NCI-H1694 treated with DMSO at 0.1 percent for 48 hours (cell line): ENCODE results near the gene RBPJL.

ENCODE experiments used
- DNase-seq: peaks from one replicate; lab custom pipeline; 2025; lab: John Stamatoyannopoulos, UW

RBPJL gene

GRCh38 chr20:45306431-45306982, at the start of gene RBPJL:
RBPJL (plus strand) TSS chr20:45306840; CDS start chr20:45306923, 83 bp downstream.
- DNase-seq: no peak

- no peak for DNase-seq
Measured at GRCh38 chr20:45257161-45257560, 49.5 kb upstream of the RBPJL start.

GRCh38 chr20:45257711-45258110, 48.9 kb upstream of the RBPJL start:
- no peak for DNase-seq

- DNase-seq: no peak
Measured at GRCh38 chr20:45258259-45258658, 48.4 kb upstream of the RBPJL start.

GRCh38 chr20:45258664-45259063, 48.0 kb upstream of the RBPJL start:
- DNase-seq: no peak

- DNase-seq: no peak
Measured at GRCh38 chr20:45263556-45264266, 42.9 kb upstream of the RBPJL start.

GRCh38 chr20:45266977-45267376, 39.7 kb upstream of the RBPJL start:
- DNase-seq: no peak

- no peak for DNase-seq
Measured at GRCh38 chr20:45268531-45268930, 38.1 kb upstream of the RBPJL start.

GRCh38 chr20:45269056-45269455, 37.6 kb upstream of the RBPJL start:
- DNase-seq: no peak

GRCh38 chr20:45269754-45270270, 36.8 kb upstream of the RBPJL start:
- no peak for DNase-seq

- DNase-seq: no peak
Measured at GRCh38 chr20:45275338-45275737, 31.3 kb upstream of the RBPJL start.

GRCh38 chr20:45279992-45280391, 26.6 kb upstream of the RBPJL start:
- no peak for DNase-seq

- no peak for DNase-seq
Measured at GRCh38 chr20:45282700-45283550, 23.7 kb upstream of the RBPJL start.

- DNase-seq: no peak
Measured at GRCh38 chr20:45283551-45284057, 23.0 kb upstream of the RBPJL start.

GRCh38 chr20:45288376-45288775, 18.3 kb upstream of the RBPJL start:
- no peak for DNase-seq

- DNase-seq: no peak
Measured at GRCh38 chr20:45288860-45289259, 17.8 kb upstream of the RBPJL start.

GRCh38 chr20:45289942-45290676, 16.5 kb upstream of the RBPJL start:
- no peak for DNase-seq

- DNase-seq: peak; percentile 63
Measured at GRCh38 chr20:45290677-45291355, 15.8 kb upstream of the RBPJL start.

GRCh38 chr20:45291526-45291925, 15.1 kb upstream of the RBPJL start:
- DNase-seq: no peak

- DNase-seq: no peak
Measured at GRCh38 chr20:45292343-45292742, 14.3 kb upstream of the RBPJL start.
